GM12874 (cell line): ENCODE data around the gene OR10A3.

ENCODE experiments used
- CTCF ChIP-seq: IDR thresholded peaks from 2 replicates; pipeline ENCODE4 v1.5.1; 2011; ENCODE audit warnings: low read depth, mild to moderate bottlenecking, control low read depth, low read length, moderate library complexity; ENCODE audit not compliant: insufficient read depth

OR10A3 gene

GRCh38 chr11:7892059-7892699 lies 49.3 kb downstream of the OR10A3 start:
- TF ChIP-seq CTCF = no peak

DNA sequence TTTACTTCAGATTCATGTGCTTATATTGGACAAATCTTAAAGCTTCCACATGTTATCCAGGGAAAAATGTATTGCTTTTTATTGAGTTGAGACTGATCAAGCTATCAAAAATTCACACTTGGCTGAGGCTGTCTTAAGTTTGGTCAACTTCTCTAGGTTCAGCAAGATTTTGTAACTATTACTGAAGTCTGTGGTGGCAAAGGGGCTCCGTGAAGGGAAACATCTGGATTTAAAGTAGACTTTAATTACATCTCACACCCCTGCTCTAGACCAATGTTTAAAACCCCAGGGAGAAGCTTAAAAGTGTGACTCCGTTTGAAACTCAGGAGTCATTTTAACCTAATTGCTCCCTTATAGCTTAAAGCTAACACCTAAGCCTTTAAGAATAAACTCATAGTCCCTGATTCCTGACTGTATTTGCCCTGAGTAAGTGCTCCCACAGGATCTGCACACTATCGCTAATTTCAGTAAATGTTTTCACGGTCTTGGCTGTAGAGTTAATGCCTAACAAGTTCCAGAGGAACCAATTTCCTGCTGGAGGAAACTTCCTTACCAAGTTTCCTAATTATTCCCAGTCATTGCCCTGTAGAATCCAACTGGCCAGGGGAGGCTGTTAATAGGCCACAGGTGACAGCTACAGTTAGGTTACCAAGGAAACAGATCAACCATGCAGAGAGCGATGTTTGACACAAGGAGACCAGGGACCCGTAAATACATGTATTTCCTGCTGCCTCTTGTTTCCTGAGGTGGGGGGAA lies 50.9 kb downstream of the OR10A3 start:
- no peak for TF ChIP-seq CTCF

- TF ChIP-seq CTCF = no peak
These were observed 51.5 kb downstream of the OR10A3 start for GRCh38 chr11:7889985-7890384.
